Activated naive CD8-positive, alpha-beta T cell (primary cell): ENCODE results near the gene CEP162.
"Not testable (repeated sequence)": the region's sequence is repeated elsewhere in the genome, so short reads cannot be mapped to it uniquely, and the experiment has no call there.

ENCODE experiments used
- H3K27ac Mint-ChIP-seq: one replicate; pipeline ENCODE4 v1.8.0; 2021; ENCODE audit warnings: mixed read lengths
- H3K27me3 Mint-ChIP-seq: one replicate; pipeline ENCODE4 v1.8.0; 2021; ENCODE audit warnings: mixed read lengths
- H3K36me3 Mint-ChIP-seq: one replicate; pipeline ENCODE4 v1.8.0; 2021; ENCODE audit warnings: mixed read lengths
- H3K4me1 Mint-ChIP-seq: one replicate; pipeline ENCODE4 v1.8.0; 2021; ENCODE audit warnings: low read depth, mixed read lengths
- H3K4me3 Mint-ChIP-seq: one replicate; pipeline ENCODE4 v1.8.0; 2021; ENCODE audit warnings: mild to moderate bottlenecking, mixed read lengths
- H3K9me3 Mint-ChIP-seq: one replicate; pipeline ENCODE4 v1.8.0; 2021; ENCODE audit warnings: low read depth, mixed read lengths

The CEP162 gene

DNA sequence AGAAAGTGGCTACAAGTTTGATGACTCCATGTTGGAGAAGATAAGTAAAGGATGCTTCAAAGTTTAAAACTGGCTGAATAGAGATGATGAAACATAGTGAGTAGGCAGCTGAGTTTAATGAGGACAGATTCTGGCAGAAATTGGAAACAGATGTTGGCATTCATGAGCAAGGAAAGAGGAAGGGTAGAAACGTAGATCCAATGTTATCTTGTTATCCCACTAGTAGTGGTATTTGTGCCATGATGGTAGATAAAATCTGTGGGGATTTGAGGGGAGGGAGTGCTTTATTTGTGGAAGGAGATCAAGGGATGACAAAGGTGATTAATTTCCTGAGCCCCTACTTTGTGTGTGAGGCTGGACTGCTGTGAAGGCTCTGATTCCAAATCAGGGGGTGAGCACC, 124.4 kb downstream of the CEP162 start:
- Mint-ChIP-seq H3K9me3 (peaks cover 3% of the 10 kb centered on the region), H3K4me3 (no peak overlapping the region), H3K36me3 (no peaks in the 10 kb centered on the region), H3K27ac (no peak overlapping the region), H3K27me3 (peaks cover 8% of the 10 kb centered on the region), H3K4me1 (no peaks in the 10 kb centered on the region)

DNA sequence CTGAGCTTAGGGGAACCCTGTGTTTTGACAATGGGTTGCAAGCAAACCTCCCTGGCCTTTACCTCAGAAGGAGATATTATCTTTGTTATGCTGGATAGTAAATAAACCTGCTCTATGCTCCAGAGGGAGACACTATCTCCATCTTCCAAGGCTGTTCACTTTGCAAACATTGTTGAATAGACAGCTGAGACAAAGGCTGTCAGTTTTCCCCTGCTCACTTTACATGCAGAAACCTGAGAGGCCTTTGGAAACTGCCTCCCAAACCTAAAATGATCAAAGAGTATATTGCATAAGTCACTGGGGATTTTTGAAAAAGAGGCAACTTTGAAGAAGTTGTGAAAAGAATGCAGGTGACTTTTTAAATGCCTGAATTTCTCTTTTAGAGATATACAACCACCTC, 132.3 kb downstream of the CEP162 start:
- no peaks in the 10 kb centered on the region for H3K27me3 Mint-ChIP-seq
- H3K9me3 Mint-ChIP-seq, result no peaks in the 10 kb centered on the region
- H3K36me3 Mint-ChIP-seq, result no peaks in the 10 kb centered on the region
- H3K4me1 Mint-ChIP-seq, result no peaks in the 10 kb centered on the region
- no peak overlapping the region for H3K4me3 Mint-ChIP-seq
- H3K27ac Mint-ChIP-seq, result no peak overlapping the region

DNA sequence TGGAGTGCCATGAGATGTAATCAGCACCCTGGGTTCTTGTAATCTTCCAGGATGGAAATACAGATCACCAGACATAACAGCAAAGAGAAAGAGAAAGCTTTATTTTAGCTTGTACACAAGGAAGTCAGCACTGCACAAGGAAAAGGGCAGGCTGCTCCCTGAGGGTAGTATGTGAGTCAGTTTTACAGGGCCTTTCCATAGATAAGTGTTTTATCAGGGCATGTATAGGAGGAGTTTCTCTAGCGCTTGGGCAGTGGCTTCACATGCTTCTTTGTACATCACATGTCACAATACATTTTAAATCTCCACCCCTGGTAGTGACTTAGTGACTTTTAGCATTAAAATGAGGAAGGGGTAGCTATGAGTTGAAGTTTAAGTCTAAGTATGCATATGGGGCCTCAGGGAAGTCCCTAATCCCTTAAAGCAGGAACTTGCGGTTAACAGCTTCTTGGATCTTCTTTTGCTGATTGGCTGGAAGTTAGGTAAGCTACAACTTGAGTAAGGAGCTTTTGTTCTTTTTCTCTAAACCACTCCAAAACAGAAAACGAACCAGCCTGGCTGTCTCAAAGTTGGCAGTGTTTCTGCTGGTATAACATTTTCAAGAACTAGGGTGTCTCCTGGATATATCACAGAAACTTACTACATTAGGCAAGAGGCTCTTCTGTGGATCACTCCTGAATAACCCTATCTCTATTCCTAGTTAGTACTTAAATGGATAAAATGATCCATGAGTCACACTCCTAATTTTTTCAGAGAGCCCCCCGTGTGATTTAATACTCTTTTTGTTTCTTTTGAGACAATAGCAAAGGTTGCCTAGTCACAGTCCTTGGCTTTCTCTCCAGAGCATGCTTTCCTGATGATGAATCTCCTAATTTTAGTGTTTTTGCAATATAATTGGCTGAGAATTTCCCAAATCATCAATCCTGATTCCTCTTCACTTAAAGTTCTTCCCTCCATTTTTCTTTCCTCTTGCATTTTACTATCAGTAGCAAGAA, 133.7 kb downstream of the CEP162 start:
- Mint-ChIP-seq H3K27me3 (peaks cover 4% of the 10 kb centered on the region), H3K9me3 (no peaks in the 10 kb centered on the region), H3K36me3 (no peaks in the 10 kb centered on the region), H3K27ac (no peak overlapping the region), H3K4me3 (no peak overlapping the region), H3K4me1 (no peaks in the 10 kb centered on the region)

DNA sequence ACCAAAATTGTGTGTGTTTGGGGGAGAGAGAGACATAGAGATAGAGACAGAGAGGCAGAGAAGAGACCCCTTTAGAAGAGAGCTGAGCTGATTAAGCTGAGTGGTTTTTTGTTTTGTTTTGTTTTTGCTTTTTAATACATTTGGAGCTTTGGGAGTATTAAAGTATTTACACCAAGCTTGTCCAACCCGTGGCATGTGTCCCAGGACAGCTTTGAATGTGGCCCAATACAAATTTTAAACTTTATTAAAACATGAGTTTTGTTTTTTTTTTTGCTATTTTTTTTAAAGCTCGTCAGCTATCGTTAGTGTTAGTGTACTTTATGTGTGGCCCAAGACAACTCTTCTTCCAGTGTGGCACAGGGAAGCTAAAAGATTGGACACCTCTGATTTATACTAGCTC, 137.9 kb downstream of the CEP162 start:
- peaks cover 4% of the 10 kb centered on the region for H3K27me3 Mint-ChIP-seq
- H3K9me3 Mint-ChIP-seq, result no peaks in the 10 kb centered on the region
- H3K4me3 Mint-ChIP-seq, result no peak overlapping the region
- no peak overlapping the region for H3K27ac Mint-ChIP-seq
- no peaks in the 10 kb centered on the region for H3K4me1 Mint-ChIP-seq
- H3K36me3 Mint-ChIP-seq, result no peaks in the 10 kb centered on the region

DNA sequence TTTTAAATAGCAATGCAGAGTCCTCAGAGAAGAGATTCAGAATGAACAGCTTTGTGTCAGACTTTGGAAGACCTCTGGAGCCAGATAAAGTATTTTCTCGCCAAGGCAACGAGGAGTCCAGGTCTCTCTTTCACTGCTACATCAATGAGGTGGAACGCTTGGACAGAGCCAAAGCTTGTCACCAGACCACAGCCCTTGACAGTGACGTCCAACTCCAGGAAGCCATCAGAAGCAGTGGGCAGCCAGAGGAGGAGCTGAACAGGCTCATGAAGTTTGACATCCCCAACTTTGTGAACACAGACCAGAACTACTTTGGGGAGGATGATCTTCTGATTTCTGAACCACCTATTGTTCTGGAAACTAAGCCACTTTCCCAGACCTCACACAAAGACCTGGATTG, 138.4 kb downstream of the CEP162 start:
- no peaks in the 10 kb centered on the region for H3K4me1 Mint-ChIP-seq
- H3K36me3 Mint-ChIP-seq, result no peaks in the 10 kb centered on the region
- no peak overlapping the region for H3K27ac Mint-ChIP-seq
- no peak overlapping the region for H3K4me3 Mint-ChIP-seq
- peaks cover 4% of the 10 kb centered on the region for H3K27me3 Mint-ChIP-seq
- no peaks in the 10 kb centered on the region for H3K9me3 Mint-ChIP-seq

DNA sequence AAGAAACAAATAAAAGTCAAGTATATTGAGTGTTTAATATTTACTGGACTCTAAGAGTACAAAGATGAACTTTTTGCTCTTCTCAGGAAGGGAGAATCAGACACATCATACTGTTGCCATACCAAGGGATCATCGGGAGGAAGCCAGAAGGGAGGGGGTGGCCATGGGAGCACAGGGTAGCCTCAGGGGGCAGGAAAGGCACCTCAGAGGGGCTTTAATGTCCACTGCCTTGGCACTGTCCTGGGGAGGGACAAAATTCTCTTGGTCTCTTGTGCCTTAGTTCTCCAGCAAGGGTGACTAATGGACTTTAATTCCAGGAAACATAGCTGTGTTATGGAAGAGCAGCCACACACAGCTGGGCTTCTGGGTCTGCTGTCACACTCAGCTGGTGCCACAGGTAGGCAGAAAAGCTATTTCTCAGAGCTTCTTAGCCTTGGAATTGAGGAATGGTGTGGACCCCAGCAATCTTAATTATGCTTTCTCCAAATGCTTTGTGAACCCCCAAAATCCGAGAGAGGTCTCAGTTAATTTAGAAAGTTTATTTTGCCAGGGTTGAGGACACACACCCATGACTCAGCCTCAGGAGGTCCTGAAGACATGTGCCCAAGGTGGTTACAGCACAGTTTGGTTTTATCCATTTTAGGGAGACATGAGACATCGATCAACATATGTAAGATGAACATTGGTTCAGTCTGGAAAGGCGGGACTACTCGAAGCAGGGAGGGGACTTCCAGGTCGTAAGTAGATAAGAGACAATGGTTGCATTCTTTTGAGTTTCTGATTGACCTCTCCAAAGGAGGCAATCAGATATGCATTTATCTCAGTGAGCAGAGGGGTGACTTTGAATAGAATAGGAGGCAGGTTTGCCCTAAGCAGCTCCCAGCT, 140.7 kb downstream of the CEP162 start:
- H3K4me3 Mint-ChIP-seq, result no peak overlapping the region
- no peaks in the 10 kb centered on the region for H3K36me3 Mint-ChIP-seq
- no peaks in the 10 kb centered on the region for H3K4me1 Mint-ChIP-seq
- no peaks in the 10 kb centered on the region for H3K9me3 Mint-ChIP-seq
- peaks cover 4% of the 10 kb centered on the region for H3K27me3 Mint-ChIP-seq
- no peak overlapping the region for H3K27ac Mint-ChIP-seq

DNA sequence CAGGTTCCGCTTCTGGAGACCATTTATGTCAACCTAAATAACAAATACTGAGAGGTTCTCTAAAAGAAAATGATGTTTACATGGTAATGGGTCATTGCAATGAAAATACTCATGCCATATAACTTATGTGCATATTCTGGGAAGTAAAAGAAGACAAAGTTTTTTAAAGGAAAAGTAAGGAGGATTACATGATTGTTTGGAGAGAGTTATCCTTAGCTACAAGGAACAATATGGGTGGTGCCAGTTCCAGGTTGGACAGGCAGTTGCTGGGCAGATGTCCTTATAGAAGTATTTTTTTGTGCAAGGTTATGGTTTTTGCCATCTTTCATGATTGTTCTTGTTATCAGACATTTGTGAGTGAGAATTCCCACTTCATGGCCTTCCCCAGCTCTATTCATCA, 141.4 kb downstream of the CEP162 start:
- Mint-ChIP-seq H3K9me3 (no peaks in the 10 kb centered on the region), H3K4me3 (no peak overlapping the region), H3K27ac (no peak overlapping the region), H3K4me1 (no peaks in the 10 kb centered on the region), H3K36me3 (no peaks in the 10 kb centered on the region), H3K27me3 (peaks cover 4% of the 10 kb centered on the region)

DNA sequence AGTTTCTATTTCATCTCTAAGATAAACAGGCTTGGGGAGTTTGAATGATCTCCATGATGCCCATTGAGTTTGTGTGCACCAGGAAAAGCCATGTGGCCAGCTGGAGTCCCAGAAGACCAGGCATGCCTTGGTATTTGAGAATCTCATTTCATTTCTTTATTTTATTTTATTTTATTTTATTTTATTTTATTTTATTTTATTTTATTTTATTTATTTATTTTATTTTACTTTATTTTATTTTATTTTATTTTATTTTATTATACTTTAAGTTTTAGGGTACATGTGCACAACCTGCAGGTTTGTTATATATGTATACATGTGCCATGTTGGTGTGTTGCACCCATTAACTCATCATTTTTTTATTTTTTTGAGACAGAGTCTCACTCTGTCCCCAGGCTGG, 142.7 kb downstream of the CEP162 start:
- not testable (repeated sequence) for H3K27me3 Mint-ChIP-seq, H3K36me3 Mint-ChIP-seq, H3K9me3 Mint-ChIP-seq, H3K27ac Mint-ChIP-seq, H3K4me3 Mint-ChIP-seq, H3K4me1 Mint-ChIP-seq

DNA sequence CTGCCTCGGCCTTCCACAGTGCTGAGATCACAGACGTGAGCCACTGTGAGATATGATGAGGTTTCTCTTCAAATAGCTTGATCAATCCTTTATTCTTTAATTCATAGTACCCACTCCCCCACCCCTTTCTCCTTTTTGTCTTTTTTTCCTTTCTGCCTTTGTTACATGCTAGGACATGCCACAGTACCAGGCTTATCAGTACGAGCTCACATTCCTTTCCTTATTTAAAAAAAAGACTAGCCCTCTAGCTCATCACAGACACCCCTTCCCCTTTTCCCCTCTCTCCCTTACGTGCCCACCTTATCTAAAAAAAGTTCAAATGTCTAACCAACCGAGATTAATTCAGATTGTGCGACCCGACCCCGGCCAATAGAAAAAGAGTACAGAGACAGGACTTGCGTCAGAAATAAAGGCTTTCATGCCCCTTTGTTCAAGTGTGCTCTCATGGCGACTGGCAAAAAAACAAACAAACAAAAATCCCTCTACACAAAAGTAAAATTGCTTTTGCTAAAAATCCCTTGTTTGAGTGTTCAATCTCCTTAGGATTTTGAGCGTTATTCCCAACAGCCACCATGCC, 144.7 kb downstream of the CEP162 start:
- Mint-ChIP-seq H3K27ac (no peak overlapping the region), H3K36me3 (no peaks in the 10 kb centered on the region), H3K4me1 (no peaks in the 10 kb centered on the region), H3K4me3 (no peak overlapping the region), H3K27me3 (no peaks in the 10 kb centered on the region), H3K9me3 (no peaks in the 10 kb centered on the region)

DNA sequence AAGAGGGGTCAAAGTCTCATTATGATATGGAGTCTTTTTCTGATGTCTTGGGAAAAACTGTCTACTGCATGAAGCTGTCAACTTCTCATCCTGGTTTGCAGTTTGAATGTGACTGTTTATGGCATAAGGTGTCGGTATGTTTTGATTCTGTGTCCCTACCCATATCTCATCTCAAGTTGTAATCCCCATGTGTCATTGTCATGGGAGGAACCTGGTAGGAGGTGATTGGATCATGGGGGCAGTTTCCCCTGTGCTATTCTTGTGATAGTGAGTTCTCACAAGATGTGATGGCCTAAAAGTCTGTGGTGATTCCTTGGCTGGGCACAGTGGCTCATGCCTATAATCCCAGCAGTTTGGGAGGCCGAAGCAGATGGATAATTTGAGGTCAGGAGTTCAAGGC, 146.2 kb downstream of the CEP162 start:
- H3K4me3 Mint-ChIP-seq, result no peak overlapping the region
- H3K36me3 Mint-ChIP-seq, result no peaks in the 10 kb centered on the region
- no peaks in the 10 kb centered on the region for H3K4me1 Mint-ChIP-seq
- no peak overlapping the region for H3K27ac Mint-ChIP-seq
- no peaks in the 10 kb centered on the region for H3K27me3 Mint-ChIP-seq
- H3K9me3 Mint-ChIP-seq, result no peaks in the 10 kb centered on the region

DNA sequence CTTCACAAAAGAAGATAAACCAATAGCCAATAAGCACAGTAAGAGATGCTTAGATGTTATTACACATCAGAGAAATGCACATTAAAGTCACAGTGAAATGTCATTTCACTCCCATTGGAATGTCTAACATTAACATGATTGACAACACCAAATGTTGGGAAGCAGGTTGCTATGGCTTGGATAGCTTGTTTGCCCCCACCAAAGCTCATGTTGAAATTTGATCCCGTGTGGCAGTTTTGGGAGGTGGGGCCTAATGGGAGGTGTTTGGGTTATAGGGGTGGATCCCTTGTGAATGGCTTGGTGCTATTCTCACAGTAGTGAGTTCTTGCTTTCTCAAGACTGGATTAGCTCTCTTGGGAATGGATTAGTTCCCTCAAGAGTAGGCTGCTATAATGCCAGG, 149.1 kb downstream of the CEP162 start:
- no peaks in the 10 kb centered on the region for H3K9me3 Mint-ChIP-seq
- H3K4me1 Mint-ChIP-seq, result no peaks in the 10 kb centered on the region
- no peaks in the 10 kb centered on the region for H3K36me3 Mint-ChIP-seq
- H3K27ac Mint-ChIP-seq, result no peak overlapping the region
- H3K27me3 Mint-ChIP-seq, result peaks cover 6% of the 10 kb centered on the region
- no peak overlapping the region for H3K4me3 Mint-ChIP-seq

DNA sequence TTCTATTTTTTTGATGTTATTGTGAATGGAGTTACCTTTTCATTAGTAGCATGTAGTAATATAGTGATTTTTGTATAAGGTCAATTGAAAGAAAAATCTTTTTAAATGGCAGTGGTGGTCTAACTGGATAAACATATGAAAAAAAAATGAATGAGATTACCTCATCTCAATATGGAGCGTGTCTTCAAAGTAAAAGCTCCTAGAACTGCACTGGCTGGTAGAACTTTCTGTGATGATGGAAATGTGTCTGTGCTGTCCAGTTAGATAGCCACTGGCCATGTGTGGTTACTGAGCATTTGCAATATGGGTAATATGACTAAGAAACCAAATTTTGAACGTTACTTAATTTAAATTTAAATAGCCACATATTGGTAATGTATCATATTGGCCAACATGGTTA, 149.8 kb downstream of the CEP162 start:
- H3K27ac Mint-ChIP-seq, result no peak overlapping the region
- no peaks in the 10 kb centered on the region for H3K36me3 Mint-ChIP-seq
- no peak overlapping the region for H3K4me3 Mint-ChIP-seq
- no peaks in the 10 kb centered on the region for H3K4me1 Mint-ChIP-seq
- H3K27me3 Mint-ChIP-seq, result peaks cover 6% of the 10 kb centered on the region
- H3K9me3 Mint-ChIP-seq, result no peaks in the 10 kb centered on the region

DNA sequence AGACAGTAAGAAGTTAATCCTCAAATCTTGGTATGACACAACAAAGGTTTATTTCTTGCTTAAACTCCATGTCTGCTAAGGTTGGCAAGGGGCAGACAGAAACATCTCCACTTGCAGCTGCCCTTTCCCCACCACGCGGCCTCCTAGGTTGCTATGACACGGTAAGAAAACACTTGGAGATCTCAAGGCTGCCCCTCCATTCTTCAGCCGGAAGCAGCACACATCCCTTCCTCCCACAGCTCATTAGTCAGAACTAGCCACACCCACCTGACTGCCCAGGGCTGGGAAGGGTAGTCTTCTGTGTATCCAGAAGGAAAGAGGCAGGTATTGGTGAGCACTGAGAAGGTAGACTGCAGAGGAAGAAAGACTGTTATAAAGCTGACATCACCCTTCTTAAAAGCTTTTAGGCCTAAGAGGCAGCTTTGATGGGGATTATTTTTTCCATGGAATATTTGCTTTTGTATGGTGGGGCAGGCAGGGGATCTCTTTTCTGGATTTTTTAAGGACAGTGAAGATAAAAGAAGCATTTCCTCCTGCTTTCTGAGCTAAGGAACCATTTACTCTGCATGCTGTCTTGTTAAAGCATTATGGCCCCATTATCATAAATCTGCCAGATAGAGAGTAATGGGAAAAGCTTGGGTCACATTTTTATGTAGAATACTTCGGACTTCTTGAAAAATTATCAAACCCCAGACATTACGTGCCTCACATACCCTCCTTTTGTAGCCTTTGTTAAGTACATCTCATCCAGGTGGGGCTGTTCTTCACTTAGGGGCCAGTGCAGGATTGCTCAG, 152.3 kb downstream of the CEP162 start:
- no peak overlapping the region for H3K4me3 Mint-ChIP-seq
- no peaks in the 10 kb centered on the region for H3K36me3 Mint-ChIP-seq
- H3K27ac Mint-ChIP-seq, result no peak overlapping the region
- H3K27me3 Mint-ChIP-seq, result peaks cover 6% of the 10 kb centered on the region
- H3K4me1 Mint-ChIP-seq, result no peaks in the 10 kb centered on the region
- no peaks in the 10 kb centered on the region for H3K9me3 Mint-ChIP-seq
